ENCODE measurements around the gene STRIT1.
"Not testable (repeated sequence)": the region's sequence is repeated elsewhere in the genome, so short reads cannot be mapped to it uniquely, and the experiment has no call there.

Gene STRIT1

DNA sequence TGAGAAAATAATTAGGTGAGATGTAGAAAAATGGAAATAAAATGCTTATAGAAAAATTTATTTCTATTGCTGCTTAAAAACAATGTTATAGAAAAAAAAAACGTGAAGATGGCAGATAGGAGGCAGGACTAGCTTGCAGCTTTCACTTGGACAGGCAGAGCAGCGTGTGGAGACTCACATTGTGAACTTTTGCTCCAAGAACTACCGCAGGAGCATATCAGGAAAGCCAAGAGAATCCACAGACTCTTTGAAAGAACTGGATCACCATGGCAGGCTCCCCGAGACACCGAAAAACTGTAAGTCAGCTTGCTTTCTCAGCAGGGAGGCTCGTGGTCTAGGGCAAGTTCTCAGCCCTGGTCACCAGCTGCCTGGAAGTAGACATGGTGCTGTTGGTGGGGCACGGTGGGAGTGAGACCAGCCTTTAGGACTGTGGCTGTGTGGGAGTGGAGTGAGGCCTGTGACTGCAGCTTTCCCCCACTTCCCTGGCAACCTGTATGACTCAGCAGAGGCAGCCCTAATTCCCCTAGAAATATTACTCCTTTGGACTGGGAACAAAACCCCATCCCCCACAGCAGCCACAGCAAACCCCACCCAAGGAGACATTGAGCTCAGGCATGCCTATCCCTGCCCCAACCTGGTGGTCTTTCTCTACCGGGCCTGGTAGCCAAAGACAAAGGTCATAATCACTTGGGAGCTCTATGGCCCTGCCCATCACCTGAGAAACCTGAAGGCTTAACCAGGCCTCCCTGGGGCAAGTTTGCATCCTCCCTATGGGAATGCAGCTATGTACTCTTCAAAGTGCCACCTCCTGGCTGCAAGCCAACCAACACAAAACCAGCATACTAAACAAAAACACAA, 22.8 kb downstream of the STRIT1 start:
- no peak for DNase-seq (ENCODE audit: low spot score)

DNA sequence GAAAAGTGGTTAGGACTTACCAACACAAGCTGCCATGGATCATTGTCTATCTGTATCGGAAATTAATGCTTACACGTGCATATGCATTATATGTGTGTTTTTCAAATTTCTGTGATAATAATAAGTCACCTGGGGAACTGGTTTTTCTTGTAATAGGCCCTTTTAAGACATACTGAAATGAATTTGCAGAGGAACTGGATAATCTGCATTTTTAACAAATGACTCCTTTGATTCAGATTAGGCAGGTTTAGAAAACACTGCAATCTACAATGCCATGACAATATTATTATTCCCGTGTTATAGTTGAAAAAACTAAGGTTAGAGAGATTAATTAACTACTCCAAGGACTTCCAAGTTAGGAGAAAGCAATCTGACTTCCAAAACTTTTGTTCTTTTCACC, 23.4 kb downstream of the STRIT1 start:
- no peak for DNase-seq (ENCODE audit: low spot score)

- DNase-seq (ENCODE audit: low spot score): not testable (repeated sequence)
These were observed 30.6 kb downstream of the STRIT1 start for GRCh38 chr3:155262855-155263254.

- no peak for DNase-seq (ENCODE audit: low spot score)
These were observed 31.2 kb downstream of the STRIT1 start for GRCh38 chr3:155262295-155262694.

- DNase-seq (ENCODE audit: low spot score): no peak
These were observed 39.0 kb downstream of the STRIT1 start for GRCh38 chr3:155254445-155254844.

DNA sequence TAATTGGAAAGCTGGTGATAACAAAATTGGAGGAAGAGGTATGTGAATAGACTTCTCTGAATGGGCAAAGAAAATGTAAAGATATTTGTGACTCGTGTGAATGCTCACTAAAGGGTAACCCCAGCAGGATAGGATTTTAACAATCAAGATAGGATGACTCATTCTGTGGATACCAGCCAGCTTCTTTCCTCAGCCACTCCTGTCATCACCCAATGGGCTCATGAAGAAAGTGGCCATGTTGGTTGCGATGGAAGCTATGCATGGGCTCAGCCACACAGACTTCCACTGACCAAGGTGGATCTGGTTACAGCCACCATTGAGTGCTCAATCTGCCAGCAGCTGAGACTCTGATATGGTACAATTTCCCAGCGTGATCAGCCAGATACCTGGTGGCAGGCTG, 40.9 kb downstream of the STRIT1 start:
- DNase-seq (ENCODE audit: low spot score): no peak

DNA sequence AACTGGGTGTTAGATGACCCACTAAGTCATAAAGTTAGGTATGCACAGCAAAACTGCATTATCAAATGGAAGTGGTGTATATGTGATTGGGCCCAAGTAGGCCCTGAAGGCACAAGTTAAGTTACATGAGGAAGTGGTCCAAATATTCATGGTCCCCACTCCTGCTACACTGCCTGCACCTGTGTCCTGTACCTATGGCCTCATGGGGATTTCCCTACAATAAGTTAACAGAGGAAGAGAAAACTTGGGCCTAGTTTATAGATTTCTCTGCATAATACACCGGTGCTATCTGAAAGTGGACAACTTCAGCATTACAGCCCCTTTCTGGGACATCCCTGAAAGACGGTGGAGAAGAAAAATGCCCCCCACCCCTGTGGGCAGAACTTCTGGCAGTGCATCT, 41.5 kb downstream of the STRIT1 start:
- no peak for DNase-seq (ENCODE audit: low spot score)

DNA sequence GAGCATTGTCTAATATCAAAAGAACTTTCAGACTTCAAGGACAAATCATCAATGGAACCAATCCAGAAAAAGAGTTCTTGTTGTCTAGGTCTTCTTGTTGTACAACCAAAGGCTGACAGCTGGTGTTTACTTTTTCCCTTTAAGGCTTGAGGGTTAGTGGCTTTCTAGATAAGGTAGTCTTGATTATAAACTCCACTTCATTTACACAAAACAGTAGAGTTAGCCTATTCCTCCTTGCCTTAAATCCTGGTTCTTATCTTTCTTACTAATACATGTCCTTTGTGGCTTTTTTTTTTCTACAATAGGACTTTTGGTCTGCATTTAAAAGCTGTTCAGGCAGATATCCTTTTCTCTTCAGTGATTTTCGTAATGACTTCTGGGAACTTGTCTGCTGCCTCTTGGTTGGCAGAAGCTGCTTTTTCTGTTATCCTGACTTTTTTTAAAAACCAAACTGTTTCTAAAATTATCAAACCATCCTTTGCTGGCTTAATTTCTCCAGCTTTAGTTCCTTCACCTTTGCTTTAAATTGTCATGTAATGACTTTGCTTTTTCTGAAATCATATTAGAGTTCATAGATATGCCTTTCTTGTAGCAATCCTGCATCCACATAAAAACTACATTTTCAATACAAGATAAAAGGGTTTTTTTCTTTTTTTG, 44.8 kb downstream of the STRIT1 start:
- DNase-seq (ENCODE audit: low spot score): no peak

GRCh38 chr3:155244699-155245098, 48.8 kb downstream of the STRIT1 start:
- no peak for DNase-seq (ENCODE audit: low spot score)

DNA sequence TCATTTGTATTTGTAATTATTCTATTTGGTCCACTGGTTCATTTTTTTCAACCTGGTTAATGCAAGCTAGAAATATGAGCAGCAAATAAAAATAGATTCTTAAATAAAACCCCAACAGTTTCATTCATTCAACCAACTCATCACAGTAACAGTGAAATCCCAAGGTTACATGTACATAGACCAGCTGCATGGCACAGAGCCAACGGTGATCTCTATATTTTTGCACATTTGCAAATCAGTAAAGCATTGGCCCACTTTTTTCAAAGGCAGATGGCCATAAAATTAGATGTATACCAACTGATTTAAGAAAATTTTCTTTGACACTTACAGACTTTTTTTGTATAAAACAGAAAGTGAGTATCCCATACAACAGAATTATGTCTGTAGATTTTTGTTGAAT, 49.3 kb downstream of the STRIT1 start:
- DNase-seq (ENCODE audit: low spot score): no peak

GRCh38 chr3:155243512-155243921, 50.0 kb downstream of the STRIT1 start:
- DNase-seq (ENCODE audit: low spot score): no peak

- no peak for DNase-seq (ENCODE audit: low spot score)
These were observed 51.1 kb downstream of the STRIT1 start for GRCh38 chr3:155242342-155242741.

DNA sequence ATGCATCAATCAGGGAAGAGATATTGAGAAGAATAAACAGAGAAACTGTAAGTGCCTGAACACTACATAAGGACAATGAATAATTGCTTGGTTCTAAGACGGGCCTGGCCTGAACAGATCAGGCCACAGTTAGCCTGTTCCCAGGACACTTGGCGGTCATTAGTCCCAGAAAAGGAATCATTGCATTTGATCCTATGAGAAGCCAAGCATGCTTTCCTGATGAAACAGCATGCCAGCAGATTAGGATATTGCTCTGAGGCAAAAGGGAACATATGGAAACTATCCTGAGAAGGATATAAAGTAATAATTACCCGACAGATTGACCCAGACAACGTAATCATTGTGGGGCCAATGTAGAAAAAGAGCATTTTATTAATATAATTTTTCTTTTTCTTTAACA, 51.9 kb downstream of the STRIT1 start:
- no peak for DNase-seq (ENCODE audit: low spot score)

Data from globus pallidus (tissue), 1 donor.